HG02678 (cell line): ENCODE data around the gene LYZL1.
"Not testable (repeated sequence)": the region's sequence is repeated elsewhere in the genome, so short reads cannot be mapped to it uniquely, and the experiment has no call there.

Source experiments
- ATAC-seq: cut with Tn5 transposase; IDR thresholded peaks from one replicate; pipeline ENCODE4 v1.9.1; 2021; ENCODE audit warnings: mild to moderate bottlenecking, moderate library complexity; ENCODE audit not compliant: unreplicated experiment

LYZL1 gene

DNA sequence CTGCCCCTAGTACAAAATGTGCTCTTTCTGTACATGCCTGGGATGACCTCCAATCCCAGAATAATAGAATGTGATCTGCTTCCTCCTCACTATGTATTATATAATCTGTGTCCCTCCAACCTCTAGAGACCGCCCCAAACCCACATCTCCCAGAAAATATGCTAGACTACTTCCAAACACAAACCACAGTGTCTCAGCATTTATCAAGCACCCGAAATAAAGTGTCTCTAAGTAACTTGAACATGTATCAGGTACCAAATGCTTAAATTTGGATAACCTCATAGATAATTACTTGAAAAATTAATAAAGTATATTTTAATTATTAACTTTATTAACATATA is 16.1 kb downstream of the LYZL1 start:
- ATAC-seq = no peak

DNA sequence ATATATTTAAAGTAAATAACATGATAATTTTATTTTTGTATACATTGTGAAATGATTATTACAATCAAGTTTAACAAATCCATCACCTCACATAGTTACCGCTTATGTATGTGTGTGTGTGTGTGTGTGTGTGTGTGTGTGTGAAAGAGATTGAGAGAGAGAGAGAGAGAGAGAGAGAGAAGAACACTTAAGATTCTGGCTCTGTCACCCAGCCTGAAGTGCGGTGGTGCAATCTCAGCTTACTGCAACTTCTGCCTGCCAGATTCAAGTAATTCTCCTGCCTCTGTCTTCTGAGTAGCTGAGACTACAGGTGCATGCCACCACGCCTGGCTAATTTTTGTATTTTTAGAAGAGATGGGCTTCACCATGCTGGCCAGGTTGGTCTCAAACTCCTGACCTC is 17.8 kb downstream of the LYZL1 start:
- no peak for ATAC-seq

DNA sequence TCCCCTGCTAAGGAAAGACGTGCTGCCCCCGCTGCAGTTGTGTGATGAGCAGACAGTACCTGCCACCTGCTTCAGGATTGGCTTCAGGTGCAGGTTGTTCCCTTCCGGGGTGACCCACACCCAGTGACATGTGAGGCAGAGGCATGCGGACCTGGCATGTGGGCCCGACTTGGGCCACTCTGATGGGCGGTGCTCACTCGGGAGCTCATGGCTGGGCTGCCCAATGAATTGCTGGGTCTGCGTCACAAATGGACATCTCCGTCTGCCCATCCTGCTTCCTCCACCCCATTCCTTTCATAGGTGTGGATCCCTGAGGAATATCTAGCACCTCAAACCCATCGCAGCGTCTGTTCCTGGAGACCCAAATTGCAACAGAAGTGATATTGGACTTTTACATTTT is 19.3 kb downstream of the LYZL1 start:
- ATAC-seq = not testable (repeated sequence)

DNA sequence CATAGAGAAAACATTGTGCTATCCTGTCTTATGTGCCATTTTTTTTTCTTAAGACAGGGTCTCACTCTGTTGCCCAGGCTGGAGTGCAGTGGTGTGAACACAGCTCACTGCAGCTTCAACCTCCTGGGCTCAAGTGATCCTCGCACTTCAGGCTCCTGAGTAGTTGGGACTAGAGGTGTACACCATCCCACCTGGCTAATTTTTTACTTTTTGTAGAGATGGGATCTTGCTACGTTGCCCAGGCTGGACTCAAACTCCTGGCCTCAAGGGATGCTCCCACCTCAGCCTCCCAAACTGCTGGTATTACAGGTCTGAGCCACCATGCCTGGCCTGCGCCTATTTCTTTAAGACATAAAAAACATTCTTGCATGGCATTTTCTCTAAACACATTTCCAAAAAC is 20.6 kb downstream of the LYZL1 start:
- no peak for ATAC-seq

DNA sequence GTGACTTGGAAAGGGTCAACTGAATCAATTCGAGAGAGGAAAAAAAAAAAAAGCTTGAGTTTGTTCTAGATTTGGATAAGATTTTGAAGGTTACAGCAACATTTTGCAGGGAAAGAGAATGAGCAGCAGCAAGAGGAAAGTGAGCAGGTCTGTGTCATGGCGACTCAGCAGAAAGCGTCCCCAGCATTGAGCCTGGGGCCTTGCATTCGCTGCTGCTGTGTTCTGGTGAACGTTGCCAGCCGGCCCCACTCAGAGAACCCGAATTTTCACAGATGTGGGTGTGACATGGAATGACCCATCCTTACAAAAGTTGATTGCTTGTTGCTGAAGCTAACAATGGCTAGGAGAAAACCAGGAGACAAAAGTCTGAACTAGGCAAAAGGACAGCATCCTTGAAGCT is 21.6 kb downstream of the LYZL1 start:
- ATAC-seq = not testable (repeated sequence)

DNA sequence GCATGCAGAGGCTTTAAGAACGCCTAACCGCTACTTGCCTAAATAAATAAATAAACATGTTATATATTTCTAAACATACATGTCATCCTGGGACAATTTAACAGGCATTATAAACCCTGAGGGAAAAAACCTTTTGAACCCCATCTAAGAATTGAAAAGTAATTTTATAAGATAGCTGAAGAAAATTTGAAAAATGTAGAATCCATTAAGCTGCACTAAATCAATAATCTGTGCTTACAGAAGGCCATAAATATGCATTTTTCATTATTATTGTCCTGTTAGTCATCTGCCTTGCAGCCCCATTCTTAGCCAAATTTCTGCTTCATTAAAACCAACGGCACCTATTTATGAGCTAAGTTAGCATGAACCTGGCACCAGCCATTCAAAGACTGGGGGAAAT is 24.2 kb downstream of the LYZL1 start:
- no peak for ATAC-seq

DNA sequence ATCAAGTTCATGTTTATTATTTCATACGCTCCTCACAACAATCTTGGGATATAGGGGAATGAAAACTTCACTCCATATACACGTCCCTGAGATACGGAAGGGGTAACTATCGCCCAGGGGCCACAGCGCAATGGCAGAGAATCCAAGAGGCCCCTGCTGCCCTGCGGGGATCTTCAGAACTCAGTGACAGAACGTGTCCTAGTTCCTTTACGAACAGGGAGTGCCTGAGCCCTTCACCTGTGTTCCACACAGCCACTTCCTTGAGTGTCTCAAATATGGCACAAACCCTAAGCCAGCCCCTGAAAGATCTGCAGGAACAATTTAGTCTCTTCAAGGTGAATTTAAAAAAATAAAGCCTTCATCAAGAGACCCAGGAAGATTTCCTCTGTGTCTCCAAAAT is 25.9 kb downstream of the LYZL1 start:
- no peak for ATAC-seq

DNA sequence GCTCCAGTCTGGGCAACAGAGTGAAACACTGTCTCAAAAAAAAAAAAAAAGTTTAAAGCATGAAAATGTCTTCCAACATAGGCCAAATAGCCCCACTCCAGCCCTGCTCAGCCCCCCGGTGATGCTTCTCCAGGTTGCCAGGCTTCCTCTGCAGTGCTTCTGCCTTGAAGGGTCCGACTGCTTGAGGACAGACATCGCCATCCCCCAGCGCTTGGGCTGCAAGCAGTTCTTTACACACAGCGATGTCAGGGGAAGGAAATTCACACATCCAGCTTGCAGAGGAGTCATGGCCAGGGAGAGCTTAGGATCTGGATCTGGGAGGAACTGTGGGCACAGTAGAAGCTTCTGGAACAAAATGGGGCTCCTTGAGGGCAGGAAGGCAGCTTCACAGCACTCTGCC is 26.9 kb downstream of the LYZL1 start:
- ATAC-seq = no peak

DNA sequence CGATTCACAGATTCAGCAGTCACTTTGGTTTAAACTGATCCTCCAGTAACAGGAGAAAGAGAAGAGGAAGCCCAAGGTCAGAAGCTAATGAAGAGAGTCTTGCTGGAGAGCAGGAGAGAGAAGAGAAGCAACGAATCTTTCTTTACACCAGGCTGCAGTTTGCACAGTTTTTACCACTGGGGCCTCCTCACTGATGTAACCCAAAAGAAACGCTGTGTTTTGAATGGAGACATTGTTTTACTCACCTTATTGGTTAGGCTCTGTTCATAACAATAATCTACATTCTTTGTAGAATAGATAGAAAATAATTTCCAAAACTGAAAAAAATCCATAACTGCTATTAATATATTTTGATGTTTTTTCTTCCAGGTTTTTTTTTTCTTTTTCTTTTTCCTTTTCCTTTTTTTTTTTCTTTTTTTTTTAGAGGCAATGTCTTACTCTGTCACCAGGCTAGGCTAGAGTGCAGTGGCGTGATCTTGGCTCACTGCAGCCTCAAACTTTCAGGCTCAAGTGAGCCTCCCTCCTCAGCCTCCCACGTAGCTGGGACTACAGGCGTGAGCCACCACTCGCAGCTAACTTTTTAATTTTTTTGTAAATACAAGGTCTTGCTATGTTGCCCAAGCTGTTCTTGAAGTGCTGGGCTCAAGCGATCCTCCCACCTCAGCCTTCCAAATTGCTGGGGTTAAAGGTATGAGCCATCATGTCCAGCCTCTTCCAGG is 27.6 kb downstream of the LYZL1 start:
- no peak for ATAC-seq

DNA sequence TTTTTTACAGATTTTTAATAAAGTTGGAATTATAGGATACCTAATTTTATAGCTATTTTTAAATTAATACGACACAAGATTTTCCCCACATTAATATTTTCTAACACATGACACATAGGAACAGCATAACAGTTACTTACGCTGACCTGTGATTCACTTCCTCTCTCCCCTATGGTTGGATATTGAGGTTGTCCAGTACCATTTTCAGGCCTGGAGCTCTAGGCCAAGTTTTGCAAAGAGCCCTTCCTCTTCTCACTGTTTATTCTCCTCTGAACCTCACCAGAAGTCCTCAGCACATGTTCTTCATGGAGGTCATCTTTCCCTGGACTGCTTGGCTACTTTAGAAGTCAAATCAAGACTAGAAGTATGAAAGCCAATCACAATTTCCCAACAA is 28.2 kb downstream of the LYZL1 start:
- no peak for ATAC-seq

DNA sequence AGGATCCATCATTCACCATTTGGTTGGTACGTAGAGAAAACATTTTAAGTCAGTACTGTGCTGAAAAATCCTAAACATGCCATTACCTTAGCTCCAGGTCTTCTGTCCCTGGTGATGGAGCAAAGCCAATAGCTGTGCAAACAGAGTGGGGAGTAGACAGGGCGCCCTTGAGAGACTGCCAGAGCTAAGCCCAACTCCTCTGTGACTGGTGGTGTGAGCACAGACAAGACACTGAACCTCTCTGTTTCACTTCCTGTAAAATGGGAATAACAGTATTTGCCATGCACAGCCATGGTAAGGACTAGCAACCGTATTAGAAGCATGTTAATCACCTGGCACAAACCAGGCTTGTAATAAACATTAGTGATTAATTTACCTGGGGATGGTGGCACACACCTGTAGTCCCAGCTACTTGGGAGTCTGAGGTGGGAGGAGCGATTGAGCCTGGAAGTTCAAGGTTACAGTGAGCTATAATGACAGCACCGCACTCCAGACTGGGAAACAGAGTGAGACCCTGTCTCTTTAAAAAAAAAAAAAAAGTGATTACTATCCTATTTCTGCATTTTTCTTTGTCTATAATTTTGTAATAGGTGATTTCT is 28.7 kb downstream of the LYZL1 start:
- no peak for ATAC-seq

DNA sequence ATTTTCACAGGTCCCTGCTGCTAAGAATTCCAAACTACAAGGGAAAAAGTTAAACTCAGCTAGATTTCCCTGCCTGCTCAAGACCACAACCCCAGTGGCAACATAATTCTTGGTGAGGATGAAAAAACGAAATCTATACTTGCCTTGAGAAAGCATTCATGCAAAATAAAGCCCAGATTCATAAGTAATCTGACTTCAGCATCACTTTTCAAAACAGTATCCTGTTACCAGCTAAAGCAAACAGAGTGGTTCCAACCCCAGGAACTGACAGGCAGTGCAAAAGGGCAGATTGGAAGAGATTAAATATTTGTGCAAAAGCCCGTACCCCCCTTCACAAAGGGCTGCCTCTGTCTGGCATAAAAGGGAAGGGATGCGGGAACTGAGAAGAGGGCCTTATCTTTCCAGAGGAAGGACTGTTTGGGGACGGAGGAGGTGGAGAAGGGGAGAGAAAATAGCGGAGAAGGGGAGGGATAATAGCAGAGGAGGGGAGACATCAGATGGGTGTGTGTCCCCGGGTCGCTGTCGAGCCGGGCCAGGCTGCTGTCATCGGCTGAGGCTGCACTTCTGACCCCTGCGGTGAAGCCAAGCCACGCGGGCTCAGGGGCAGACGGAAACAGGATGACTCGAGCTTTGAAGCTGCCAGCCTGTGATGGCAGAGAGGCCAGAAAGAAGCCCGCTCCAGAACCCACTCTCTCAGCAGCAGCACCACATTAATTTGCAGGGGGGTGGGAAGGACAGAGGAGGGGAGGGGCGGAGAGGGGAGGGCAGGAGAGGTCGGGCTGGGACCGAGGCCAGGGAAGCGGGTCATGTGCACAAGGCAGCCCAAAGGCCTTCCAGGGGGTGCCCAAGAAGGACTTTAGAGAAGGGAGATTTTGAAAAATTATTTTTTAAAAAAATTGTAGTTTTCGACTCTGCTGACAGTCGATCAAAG is 29.5 kb downstream of the LYZL1 start:
- not testable (repeated sequence) for ATAC-seq

DNA sequence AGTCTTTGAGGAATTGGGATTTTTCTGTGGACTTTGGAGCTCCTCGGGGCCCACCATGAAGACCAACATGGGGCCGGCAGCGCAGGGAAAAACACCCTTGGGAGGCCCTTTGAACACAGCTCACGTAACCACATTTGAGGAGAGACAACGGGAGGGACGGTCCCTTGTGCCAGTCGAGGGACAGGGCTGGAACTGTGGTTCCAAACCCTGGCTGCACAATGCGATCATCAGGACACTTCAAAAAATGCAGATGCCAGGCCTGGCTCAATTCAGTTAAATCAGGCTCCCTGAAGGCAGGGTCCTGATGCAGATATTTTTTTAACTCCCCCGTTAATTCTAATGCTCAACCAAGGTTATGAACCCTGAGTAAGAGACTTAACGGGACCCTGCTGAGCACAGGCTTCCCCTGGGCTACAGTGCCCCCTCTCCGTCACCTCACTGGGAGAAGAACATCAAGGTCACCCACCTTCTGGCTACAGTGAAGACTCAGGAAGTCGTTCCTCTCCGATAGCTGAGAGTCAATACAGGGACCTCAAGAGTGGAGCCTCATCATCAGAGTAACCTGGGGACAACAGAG is 30.4 kb downstream of the LYZL1 start:
- no peak for ATAC-seq

DNA sequence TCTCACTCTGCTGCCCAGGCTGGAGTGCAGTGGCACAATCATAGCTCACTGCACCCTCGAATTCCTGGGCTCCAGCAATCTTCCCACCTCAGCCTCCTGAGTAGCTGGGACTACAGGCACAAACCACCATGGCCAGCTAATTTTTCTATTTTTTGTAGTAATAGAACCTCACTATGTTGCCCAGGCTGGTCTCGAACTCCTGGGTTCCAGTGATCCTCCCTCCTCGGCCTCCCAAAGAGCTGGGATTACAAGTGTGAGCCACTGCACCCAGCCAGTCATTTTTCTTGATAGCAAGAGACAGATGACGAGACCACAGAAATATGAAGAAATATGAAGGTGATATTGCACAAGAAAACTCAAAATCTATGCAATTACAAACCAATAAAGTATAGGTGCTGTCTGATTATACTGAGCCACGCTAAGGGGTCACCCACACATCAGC is 31.8 kb downstream of the LYZL1 start:
- not testable (repeated sequence) for ATAC-seq

DNA sequence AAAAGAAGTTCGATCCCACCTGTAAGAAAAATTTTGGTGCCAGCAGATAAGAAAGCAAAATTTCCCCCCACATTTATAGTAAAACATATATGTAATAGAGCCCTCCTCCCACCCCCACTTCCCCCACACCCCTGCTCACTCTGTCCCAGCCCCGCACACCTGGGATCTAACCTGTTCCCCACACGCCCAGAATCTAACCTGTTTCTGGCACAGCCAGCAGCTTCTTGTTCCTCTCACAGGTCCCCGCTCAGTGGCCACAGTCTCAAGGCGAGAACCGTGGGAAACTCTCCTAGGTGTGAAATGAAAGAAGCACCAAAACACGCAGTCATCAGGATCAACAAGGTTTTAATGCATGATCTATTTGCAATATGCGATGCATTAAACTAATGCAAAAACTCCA is 32.8 kb downstream of the LYZL1 start:
- ATAC-seq = no peak

DNA sequence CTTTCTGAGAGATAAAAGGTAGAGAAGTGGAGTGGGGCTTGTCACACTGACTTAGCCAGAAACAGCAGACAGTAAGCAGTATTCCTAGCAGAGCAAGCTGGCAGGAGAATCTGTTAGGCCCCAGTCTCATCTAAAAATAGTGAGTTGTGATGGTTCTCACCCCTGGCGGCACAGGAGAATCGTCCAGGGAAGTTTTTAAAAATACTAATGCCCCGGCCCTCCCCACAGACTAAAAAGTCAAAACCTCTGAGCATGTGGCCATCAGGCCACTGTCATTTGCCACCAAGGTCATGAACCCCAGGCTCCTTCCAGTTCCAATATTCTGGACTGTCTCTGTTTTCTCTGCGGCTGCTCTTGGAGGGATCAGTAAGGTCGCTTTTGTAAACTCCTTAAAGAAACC is 34.0 kb downstream of the LYZL1 start:
- ATAC-seq = no peak

DNA sequence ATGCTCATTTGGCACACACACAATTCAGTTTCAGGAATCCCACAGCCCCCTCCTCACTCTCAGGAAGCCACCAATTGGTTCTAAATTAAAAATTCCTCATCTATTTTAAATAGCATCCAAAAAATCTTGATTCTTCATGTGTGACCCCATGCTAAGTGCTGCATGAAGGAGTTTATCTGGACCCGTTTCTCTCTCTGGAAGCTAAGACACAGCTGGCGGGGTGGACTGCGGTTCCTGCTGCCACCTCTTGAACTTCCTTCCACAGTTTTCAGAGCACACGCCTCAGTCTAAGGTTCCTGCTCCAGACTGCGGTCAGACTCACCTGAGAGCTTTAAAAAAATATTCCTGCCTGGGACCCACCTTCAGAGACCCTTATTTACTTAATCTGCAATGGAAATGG is 34.5 kb downstream of the LYZL1 start:
- ATAC-seq = no peak

DNA sequence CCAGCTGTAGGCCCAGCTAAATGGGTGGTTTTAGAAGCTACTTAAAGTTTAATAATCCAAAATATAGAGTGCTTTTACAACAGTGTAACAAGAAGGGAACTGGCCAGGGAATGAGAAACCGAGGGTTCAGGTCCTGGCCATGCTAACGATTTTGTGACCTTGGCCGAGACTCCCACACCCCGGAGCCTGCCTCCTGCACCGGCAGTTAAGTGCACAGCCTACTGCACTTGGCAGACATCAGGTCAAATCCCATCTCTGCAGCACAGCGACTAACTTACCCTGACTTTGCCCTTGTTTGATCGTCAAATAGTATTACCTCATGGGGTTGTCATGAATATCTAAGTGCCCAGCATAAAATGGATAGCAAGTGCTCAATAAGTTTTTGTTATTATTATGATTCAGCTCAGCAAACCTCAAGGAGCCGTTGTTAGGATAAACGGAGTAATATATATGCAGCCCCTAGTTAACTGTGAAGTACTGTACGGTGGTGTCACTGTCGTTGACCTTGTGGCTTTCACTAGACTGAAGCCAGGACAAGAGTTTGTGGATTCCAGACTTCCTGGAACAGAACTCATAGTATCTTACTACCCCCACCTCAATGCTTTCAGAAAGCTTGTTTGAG is 35.5 kb downstream of the LYZL1 start:
- ATAC-seq = no peak

DNA sequence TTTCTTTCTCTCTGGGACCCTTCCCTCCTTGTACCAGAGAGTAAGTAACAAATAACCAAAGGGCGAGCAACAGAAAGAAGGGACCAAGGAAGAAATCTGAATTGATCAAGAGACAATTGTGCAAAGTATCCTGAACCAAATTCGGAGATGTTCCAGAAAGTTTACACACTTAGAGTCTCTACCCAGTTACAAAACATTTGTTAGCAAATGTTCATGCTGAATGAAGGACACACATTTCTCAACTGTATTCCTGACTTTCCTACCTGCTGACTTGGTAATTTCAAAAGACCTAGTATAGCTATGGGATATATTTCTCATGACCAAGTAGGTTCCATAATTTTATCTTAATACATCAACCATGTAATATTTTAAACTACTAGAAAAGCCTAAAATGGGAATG is 37.4 kb downstream of the LYZL1 start:
- ATAC-seq = no peak

DNA sequence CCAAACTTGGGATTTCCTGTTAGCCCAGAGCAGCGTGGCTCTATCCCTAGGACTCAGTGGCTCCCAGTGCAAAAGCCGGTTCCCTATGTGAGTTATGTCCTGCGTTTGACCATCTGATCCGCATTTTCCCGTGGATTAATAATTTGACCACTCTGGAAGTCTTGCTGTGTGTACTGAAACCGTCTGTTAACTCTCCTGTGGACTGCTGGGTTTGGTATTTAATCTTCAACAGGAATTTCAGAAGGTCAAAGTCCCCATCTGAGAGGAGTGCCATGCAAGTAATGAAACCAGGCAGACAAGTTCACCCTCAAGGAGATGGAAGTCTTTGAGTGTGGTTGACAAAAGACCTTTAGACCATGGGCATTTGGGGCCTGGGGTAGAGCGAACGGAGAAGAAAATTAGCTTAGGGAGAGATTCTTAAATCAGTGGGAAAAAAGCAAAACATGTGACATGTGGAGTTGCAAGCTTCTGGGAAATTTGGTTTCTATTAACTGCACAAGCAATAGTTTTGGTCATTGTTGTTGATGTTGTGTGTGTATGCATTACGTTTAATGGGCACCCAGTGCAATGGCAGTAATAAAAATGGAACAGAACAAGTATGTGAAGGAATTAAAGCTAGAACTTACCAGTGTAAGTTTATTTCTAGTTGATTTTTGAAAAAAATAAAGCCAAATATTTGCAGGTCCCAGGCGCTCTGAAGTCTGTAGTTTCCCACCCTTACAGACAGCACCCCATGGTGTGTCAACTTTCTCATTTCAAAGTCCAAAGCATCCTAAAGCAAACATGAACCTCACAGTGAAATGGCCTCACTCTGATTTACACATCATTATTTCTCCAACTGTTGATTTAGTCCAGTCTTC is 38.2 kb downstream of the LYZL1 start:
- no peak for ATAC-seq
